GM18907 (cell line): ENCODE data around the gene AMT.

Source experiments
- ATAC-seq: cut with Tn5 transposase; IDR thresholded peaks from one replicate; pipeline ENCODE4 v1.9.1; 2021; ENCODE audit warnings: mild to moderate bottlenecking, moderate library complexity; ENCODE audit not compliant: unreplicated experiment

AMT gene

GRCh38 chr3:49389297-49389696, 33.0 kb downstream of the AMT start:
- no peak for ATAC-seq

GRCh38 chr3:49388289-49388820, 33.9 kb downstream of the AMT start:
- no peak for ATAC-seq

- ATAC-seq = no peak
Measured at GRCh38 chr3:49387721-49388120, 34.6 kb downstream of the AMT start.

GRCh38 chr3:49386056-49386756, 36.1 kb downstream of the AMT start:
- ATAC-seq = no peak

- no peak for ATAC-seq
Measured at GRCh38 chr3:49385617-49386016, 36.7 kb downstream of the AMT start.

GRCh38 chr3:49383387-49383786, 38.9 kb downstream of the AMT start:
- ATAC-seq = no peak

GRCh38 chr3:49378249-49378895, 43.9 kb downstream of the AMT start:
- ATAC-seq = no peak

- ATAC-seq = no peak
Measured at GRCh38 chr3:49377483-49377882, 44.8 kb downstream of the AMT start.

- no peak for ATAC-seq
Measured at GRCh38 chr3:49371946-49372345, 50.3 kb downstream of the AMT start.

GRCh38 chr3:49370585-49371290, 51.5 kb downstream of the AMT start:
- no peak for ATAC-seq
